Loucy (cell line): ENCODE measurements around the gene PRPF40B.

ENCODE experiments used
- H2AFZ ChIP-seq: fragments of 200-600 bp; sonication (generic); 2 replicates; pipeline ENCODE4 v1.6.0; 2016; ENCODE audit warnings: antibody characterized with exemption, mild to moderate bottlenecking, low read length, moderate library complexity
- H3F3A ChIP-seq: fragments of 200-600 bp; 2 replicates; pipeline ENCODE4 v1.6.0; 2016; ENCODE audit warnings: antibody characterized with exemption, low read depth, mild to moderate bottlenecking
- H3K27me3 ChIP-seq: fragments of 200-600 bp; sonication (generic); 2 replicates; pipeline ENCODE4 v1.6.1; 2014; ENCODE audit warnings: low read length, mild to moderate bottlenecking; ENCODE audit not compliant: insufficient read depth, poor library complexity, severe bottlenecking
- H3K36me3 ChIP-seq: fragments of 200-600 bp; sonication (generic); 2 replicates; pipeline ENCODE4 v1.6.1; 2016; ENCODE audit warnings: low read length; ENCODE audit not compliant: insufficient read depth
- H3K4me1 ChIP-seq: fragments of 200-600 bp; sonication (generic); 2 replicates; pipeline ENCODE4 v1.5.1; 2014; ENCODE audit warnings: low read length, mild to moderate bottlenecking; ENCODE audit not compliant: insufficient read depth, poor library complexity, severe bottlenecking
- H3K4me2 ChIP-seq: fragments of 200-600 bp; sonication (generic); 2 replicates; pipeline ENCODE4 v1.6.0; 2014; ENCODE audit warnings: antibody characterized with exemption, low read length, low read depth, mild to moderate bottlenecking; ENCODE audit not compliant: poor library complexity, severe bottlenecking
- H3K4me3 ChIP-seq: fragments of 200-600 bp; sonication (generic); 2 replicates; pipeline ENCODE4 v1.5.1; 2014; ENCODE audit warnings: low read length, mild to moderate bottlenecking, mixed read lengths; ENCODE audit not compliant: poor library complexity, severe bottlenecking
- H3K79me2 ChIP-seq: fragments of 200-600 bp; sonication (generic); 2 replicates; pipeline ENCODE4 v1.6.1; 2014; ENCODE audit warnings: low read length; ENCODE audit not compliant: insufficient read depth
- H3K9ac ChIP-seq: fragments of 200-600 bp; sonication (generic); 2 replicates; pipeline ENCODE4 v1.6.0; 2014; ENCODE audit warnings: mild to moderate bottlenecking, low read depth, low read length, moderate library complexity; ENCODE audit not compliant: poor library complexity, severe bottlenecking
- H3K9me2 ChIP-seq: fragments of 200-600 bp; sonication (generic); replicated peaks from 2 replicates; pipeline ENCODE4 v1.6.1; 2016; ENCODE audit warnings: low read depth, low read length, mixed read lengths
- H3K9me3 ChIP-seq: fragments of 200-600 bp; sonication (generic); 2 replicates; pipeline ENCODE4 v1.6.1; 2014; ENCODE audit warnings: mild to moderate bottlenecking, antibody characterized with exemption, low read length, low read depth; ENCODE audit not compliant: insufficient read depth
- H4K20me1 ChIP-seq: fragments of 200-600 bp; sonication (generic); 2 replicates; pipeline ENCODE4 v1.6.0; 2014; ENCODE audit warnings: antibody characterized with exemption, low read length, mild to moderate bottlenecking; ENCODE audit not compliant: insufficient read depth, poor library complexity, severe bottlenecking
- CTCF ChIP-seq: fragments of 200-600 bp; sonication (generic); conservative IDR thresholded peaks from 2 replicates; pipeline ENCODE4 v1.5.1; 2014; ENCODE audit warnings: mild to moderate bottlenecking, antibody characterized with exemption, low read length
- EZH2phosphoT487 ChIP-seq: fragments of 200-600 bp; IDR thresholded peaks from 2 replicates; pipeline ENCODE4 v1.6.1; 2018; ENCODE audit warnings: antibody characterized with exemption, mild to moderate bottlenecking, moderate library complexity, borderline replicate concordance

The PRPF40B gene

GRCh38 chr12:49623142-49623904, at the start of gene PRPF40B:
Gene PRPF40B (plus strand): TSS chr12:49623561. CDS start chr12:49623591, 30 bp downstream.
- H3K36me3 ChIP-seq: no peaks in the 10 kb centered on the region
- peak within 1 kb of the TSS; percentile 91 for H2AFZ ChIP-seq
- TF ChIP-seq CTCF: peak; percentile 55
- TF ChIP-seq EZH2phosphoT487: no peak
- H3K9me2 ChIP-seq: no peaks in the 10 kb centered on the region
- H3K9me3 ChIP-seq: no peaks in the 10 kb centered on the region
- H3K9ac ChIP-seq: peak within 1 kb of the TSS; percentile 68
- H3K4me3 ChIP-seq: peak within 1 kb of the TSS; percentile 77
- H3F3A ChIP-seq: peaks cover 22% of the 10 kb centered on the region
- no peaks in the 10 kb centered on the region for H3K79me2 ChIP-seq
- peaks cover 22% of the 10 kb centered on the region for H3K4me1 ChIP-seq
- peaks cover 22% of the 10 kb centered on the region for H3K27me3 ChIP-seq
- H3K4me2 ChIP-seq: peak within 1 kb of the TSS; percentile 100
- no peaks in the 10 kb centered on the region for H4K20me1 ChIP-seq

- Histone ChIP-seq H3F3A (no peaks in the 10 kb centered on the region), H2AFZ (no peak overlapping the region), H3K79me2 (no peaks in the 10 kb centered on the region), H3K9me3 (no peaks in the 10 kb centered on the region), H4K20me1 (no peaks in the 10 kb centered on the region), H3K4me2 (no peak overlapping the region), H3K36me3 (no peaks in the 10 kb centered on the region), H3K27me3 (no peaks in the 10 kb centered on the region), H3K4me3 (no peak overlapping the region), H3K4me1 (no peaks in the 10 kb centered on the region), H3K9me2 (no peaks in the 10 kb centered on the region), H3K9ac (no peak overlapping the region)
- TF ChIP-seq CTCF (no peak), EZH2phosphoT487 (no peak)
Observed at GRCh38 chr12:49577589-49578315, 45.6 kb upstream of the PRPF40B start.

- no peak for TF ChIP-seq EZH2phosphoT487
- Histone ChIP-seq H2AFZ (no peak overlapping the region), H3K9me2 (no peaks in the 10 kb centered on the region), H3F3A (no peaks in the 10 kb centered on the region), H3K9ac (no peak overlapping the region), H3K79me2 (no peaks in the 10 kb centered on the region), H3K4me2 (no peak overlapping the region), H3K36me3 (no peaks in the 10 kb centered on the region), H3K27me3 (no peaks in the 10 kb centered on the region), H3K4me3 (no peak overlapping the region), H3K9me3 (no peaks in the 10 kb centered on the region), H3K4me1 (no peaks in the 10 kb centered on the region), H4K20me1 (no peaks in the 10 kb centered on the region)
Observed at GRCh38 chr12:49578471-49579112, 44.8 kb upstream of the PRPF40B start.
